NCI-H524 (cell line): ENCODE data around the gene SNX32.

Experiments
- DNase-seq, 2 experiments: peaks; one replicate each; lab custom pipeline; 2025; lab: John Stamatoyannopoulos, UW

The SNX32 gene

DNA sequence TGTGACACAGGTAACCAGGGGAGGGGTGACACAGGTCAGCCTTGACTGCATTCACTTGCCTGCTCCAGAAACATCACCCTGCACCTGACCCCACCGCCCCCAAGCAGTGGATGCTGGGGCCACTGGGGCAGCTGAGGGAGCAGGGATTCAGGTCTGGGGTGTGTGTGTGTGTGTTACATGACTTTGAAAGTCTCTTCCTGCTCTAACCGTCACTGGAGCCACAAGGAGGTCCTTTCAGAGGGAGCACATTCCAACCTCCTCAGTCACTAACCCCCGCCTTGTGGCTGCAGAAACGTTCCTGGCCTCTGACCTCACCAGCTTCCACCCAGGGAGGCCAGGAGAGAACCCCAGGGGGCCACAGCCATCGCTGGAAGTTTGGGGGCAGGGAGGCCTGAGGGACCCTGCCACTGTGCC, 69.3 kb downstream of the SNX32 start:
- no peak for DNase-seq
